PC-9 (cell line): ENCODE measurements around the gene AFAP1.

Experiments
- EZH2 ChIP-seq: fragments of 200-600 bp; sonication (generic); IDR thresholded peaks from 2 replicates; pipeline ENCODE4 v1.8.0; 2017; ENCODE audit warnings: antibody characterized with exemption, low read depth
- TF ChIP-seq, protein P1 (sequence below): fragments of 200-600 bp; sonication (generic); conservative IDR thresholded peaks from 2 replicates; pipeline ENCODE4 v1.6.1; 2017; ENCODE audit warnings: mixed run types, antibody characterized with exemption, mild to moderate bottlenecking, moderate library complexity

DNA sequence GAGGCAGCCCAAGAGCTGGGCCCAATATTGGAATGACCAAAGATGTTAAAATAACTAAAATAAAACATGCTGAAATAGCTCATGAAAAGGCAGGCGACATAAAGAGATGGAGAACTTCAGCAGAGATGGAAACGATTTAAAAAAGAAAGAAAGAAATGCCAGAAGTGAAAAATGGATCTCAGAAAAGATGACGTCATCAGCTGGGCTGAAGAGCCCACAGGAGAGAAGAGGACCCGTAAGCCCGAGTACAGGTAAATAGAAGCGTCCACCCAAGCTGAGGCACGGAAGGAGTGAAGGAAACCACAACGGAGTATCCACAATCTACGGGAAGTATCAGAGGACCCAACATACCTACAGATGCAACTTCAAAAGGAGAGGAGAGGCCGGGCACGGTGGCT, 112.8 kb downstream of the AFAP1 start:
- TF ChIP-seq, protein P1, sequence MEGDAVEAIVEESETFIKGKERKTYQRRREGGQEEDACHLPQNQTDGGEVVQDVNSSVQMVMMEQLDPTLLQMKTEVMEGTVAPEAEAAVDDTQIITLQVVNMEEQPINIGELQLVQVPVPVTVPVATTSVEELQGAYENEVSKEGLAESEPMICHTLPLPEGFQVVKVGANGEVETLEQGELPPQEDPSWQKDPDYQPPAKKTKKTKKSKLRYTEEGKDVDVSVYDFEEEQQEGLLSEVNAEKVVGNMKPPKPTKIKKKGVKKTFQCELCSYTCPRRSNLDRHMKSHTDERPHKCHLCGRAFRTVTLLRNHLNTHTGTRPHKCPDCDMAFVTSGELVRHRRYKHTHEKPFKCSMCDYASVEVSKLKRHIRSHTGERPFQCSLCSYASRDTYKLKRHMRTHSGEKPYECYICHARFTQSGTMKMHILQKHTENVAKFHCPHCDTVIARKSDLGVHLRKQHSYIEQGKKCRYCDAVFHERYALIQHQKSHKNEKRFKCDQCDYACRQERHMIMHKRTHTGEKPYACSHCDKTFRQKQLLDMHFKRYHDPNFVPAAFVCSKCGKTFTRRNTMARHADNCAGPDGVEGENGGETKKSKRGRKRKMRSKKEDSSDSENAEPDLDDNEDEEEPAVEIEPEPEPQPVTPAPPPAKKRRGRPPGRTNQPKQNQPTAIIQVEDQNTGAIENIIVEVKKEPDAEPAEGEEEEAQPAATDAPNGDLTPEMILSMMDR, result no peak
- no peak for TF ChIP-seq EZH2
